ENCODE measurements around the gene PWWP2B.

The PWWP2B gene

DNA sequence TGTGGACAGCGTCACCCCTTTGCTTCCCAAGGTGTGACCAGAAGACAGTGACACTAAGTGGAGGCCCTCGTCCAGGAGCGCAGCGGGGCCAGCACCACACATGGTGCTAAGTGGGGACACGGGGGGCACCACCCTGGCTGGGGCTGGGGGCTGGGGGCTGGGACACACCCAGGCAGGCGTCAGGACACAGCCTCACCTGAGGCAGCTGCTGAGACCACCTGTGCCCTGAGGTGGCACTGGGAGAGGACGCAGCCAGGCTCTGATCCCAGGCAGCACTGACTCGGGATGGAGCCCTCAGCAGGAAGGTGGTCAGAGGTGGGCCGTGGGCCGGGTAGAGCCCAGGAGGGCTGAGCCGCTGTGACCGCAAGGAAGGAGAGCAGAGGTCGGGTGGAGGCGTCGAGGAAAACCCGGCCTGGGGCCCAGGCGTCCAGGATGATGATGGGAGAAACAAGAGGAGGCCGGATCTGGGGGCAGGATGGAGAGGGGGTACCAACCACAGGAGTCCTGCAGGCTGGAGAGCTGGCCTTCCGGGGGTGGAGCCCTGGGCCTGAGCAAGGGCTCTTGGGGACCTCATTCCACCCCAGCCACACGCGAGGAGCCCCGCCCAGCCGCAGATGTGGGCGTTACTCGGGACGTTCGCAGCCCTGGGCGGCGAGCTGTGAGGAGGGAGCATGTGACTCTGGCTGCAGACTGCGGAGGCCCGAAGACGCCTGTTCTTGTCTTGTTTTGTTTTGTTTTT, 42.5 kb upstream of the PWWP2B start:
- ATAC-seq (ENCODE audit: low read depth) (no peak), DNase-seq (ENCODE audit: low spot score) (no peak)
- H3K9me3 ChIP-seq (ENCODE audit: severe bottlenecking), result no peaks in the 10 kb centered on the region
- no peak overlapping the region for H3K27ac ChIP-seq (ENCODE audit: poor library complexity, severe bottlenecking)
- H3K27me3 ChIP-seq (ENCODE audit: insufficient read depth, poor library complexity, severe bottlenecking), result no peaks in the 10 kb centered on the region
- H3K4me3 ChIP-seq (ENCODE audit: severe bottlenecking), result no peak overlapping the region
- no peaks in the 10 kb centered on the region for H3K36me3 ChIP-seq (ENCODE audit: low read depth)
- TF ChIP-seq, protein P1, sequence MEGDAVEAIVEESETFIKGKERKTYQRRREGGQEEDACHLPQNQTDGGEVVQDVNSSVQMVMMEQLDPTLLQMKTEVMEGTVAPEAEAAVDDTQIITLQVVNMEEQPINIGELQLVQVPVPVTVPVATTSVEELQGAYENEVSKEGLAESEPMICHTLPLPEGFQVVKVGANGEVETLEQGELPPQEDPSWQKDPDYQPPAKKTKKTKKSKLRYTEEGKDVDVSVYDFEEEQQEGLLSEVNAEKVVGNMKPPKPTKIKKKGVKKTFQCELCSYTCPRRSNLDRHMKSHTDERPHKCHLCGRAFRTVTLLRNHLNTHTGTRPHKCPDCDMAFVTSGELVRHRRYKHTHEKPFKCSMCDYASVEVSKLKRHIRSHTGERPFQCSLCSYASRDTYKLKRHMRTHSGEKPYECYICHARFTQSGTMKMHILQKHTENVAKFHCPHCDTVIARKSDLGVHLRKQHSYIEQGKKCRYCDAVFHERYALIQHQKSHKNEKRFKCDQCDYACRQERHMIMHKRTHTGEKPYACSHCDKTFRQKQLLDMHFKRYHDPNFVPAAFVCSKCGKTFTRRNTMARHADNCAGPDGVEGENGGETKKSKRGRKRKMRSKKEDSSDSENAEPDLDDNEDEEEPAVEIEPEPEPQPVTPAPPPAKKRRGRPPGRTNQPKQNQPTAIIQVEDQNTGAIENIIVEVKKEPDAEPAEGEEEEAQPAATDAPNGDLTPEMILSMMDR (IDR thresholded peaks at IDR 0.05; ENCODE audit: poor library complexity, severe bottlenecking), result no peak
- H3K4me1 ChIP-seq (ENCODE audit: insufficient read depth, poor library complexity, severe bottlenecking), result no peaks in the 10 kb centered on the region

- ATAC-seq (ENCODE audit: low read depth), result no peak
- Histone ChIP-seq H3K36me3 (ENCODE audit: low read depth) (no peaks in the 10 kb centered on the region), H3K4me1 (ENCODE audit: insufficient read depth, poor library complexity, severe bottlenecking) (no peaks in the 10 kb centered on the region)
Observed at GRCh38 chr10:132355297-132355696, 41.7 kb upstream of the PWWP2B start.

DNA sequence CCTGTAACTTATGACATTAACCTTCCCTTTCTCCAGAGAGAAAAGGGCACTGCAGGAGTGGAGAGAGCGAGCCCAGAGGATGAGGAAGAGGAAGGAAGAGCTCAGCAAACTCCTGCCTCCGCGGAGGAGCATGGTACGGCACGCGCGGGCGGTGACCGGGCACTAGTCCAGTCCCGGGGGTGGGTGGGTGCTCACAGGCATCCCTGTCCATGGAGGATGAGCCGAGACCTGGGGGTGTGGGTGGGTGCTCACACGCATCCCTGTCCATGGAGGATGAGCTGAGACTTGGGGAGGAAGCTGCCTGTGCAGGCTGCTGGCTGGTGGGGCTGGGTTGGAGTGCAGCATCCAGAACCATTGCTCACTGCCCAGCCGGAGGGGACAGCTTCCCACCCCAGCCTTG, 41.2 kb upstream of the PWWP2B start:
- Histone ChIP-seq H3K4me1 (ENCODE audit: insufficient read depth, poor library complexity, severe bottlenecking) (no peaks in the 10 kb centered on the region), H3K4me3 (ENCODE audit: severe bottlenecking) (no peak overlapping the region), H3K27ac (ENCODE audit: poor library complexity, severe bottlenecking) (no peak overlapping the region), H3K9me3 (ENCODE audit: severe bottlenecking) (no peaks in the 10 kb centered on the region), H3K27me3 (ENCODE audit: insufficient read depth, poor library complexity, severe bottlenecking) (no peaks in the 10 kb centered on the region), H3K36me3 (ENCODE audit: low read depth) (no peaks in the 10 kb centered on the region)
- TF ChIP-seq, protein P1 (IDR thresholded peaks at IDR 0.05; ENCODE audit: poor library complexity, severe bottlenecking), result no peak
- ATAC-seq (ENCODE audit: low read depth), result no peak
- no peak for DNase-seq (ENCODE audit: low spot score)

More at GRCh38 chr10:132355297-132355696, 41.7 kb upstream of the PWWP2B start:
- no peak for DNase-seq (ENCODE audit: low spot score)
- TF ChIP-seq, protein P1 (IDR thresholded peaks at IDR 0.05; ENCODE audit: poor library complexity, severe bottlenecking), result no peak
- Histone ChIP-seq H3K27me3 (ENCODE audit: insufficient read depth, poor library complexity, severe bottlenecking) (no peaks in the 10 kb centered on the region), H3K9me3 (ENCODE audit: severe bottlenecking) (no peaks in the 10 kb centered on the region), H3K27ac (ENCODE audit: poor library complexity, severe bottlenecking) (no peak overlapping the region), H3K4me3 (ENCODE audit: severe bottlenecking) (no peak overlapping the region)

- ATAC-seq (ENCODE audit: low read depth) (no peak), DNase-seq (ENCODE audit: low spot score) (no peak)
- no peaks in the 10 kb centered on the region for H3K4me1 ChIP-seq (ENCODE audit: insufficient read depth, poor library complexity, severe bottlenecking)
- TF ChIP-seq, protein P1 (IDR thresholded peaks at IDR 0.05; ENCODE audit: poor library complexity, severe bottlenecking), result no peak
- no peak overlapping the region for H3K27ac ChIP-seq (ENCODE audit: poor library complexity, severe bottlenecking)
- H3K36me3 ChIP-seq (ENCODE audit: low read depth), result no peaks in the 10 kb centered on the region
- H3K4me3 ChIP-seq (ENCODE audit: severe bottlenecking), result no peak overlapping the region
- H3K27me3 ChIP-seq (ENCODE audit: insufficient read depth, poor library complexity, severe bottlenecking), result no peaks in the 10 kb centered on the region
- H3K9me3 ChIP-seq (ENCODE audit: severe bottlenecking), result no peaks in the 10 kb centered on the region
Observed at GRCh38 chr10:132356621-132357195, 40.3 kb upstream of the PWWP2B start.

Data from RWPE2 (cell line).